ENCODE data around the gene SLC16A11.
"Not testable (repeated sequence)": the region's sequence is repeated elsewhere in the genome, so short reads cannot be mapped to it uniquely, and the experiment has no call there.

SLC16A11 gene

DNA sequence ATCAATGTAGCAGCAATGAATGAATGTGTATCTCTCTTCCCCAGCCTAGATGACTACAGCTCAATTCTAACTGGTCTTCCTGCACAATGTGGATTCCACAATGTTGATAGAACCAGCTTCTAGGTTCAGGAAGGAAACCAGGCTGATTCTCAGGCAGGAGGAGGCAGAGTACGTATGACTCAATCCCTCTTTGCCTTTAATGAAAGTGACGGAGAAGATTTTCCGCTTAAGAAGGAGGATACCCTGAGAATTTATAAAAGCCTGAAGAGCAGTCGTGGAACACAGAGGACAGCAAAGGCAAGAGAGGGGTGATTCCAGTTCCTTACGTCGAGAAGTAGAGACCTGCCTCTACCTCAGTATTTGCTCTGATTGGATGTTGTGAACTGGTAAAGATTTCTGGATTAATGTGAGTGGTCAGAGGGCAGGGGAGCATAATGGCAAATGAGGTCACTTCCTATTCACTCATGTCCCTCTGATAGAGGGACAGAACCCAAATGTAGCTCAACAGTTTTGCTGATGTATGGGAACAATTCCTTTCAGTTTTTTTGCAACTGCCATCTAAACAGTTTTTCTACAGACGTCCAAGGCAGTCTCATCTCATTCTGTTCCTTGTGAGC is 15.0 kb upstream of the SLC16A11 start:
- DNase-seq (ENCODE audit: low read depth in 2 of 2), result no peak

- DNase-seq (ENCODE audit: low read depth in 2 of 2), result no peak
These were observed 12.5 kb upstream of the SLC16A11 start for GRCh38 chr17:7056386-7056785.

- not testable (repeated sequence) for DNase-seq (ENCODE audit: low read depth in 2 of 2)
These were observed 6.7 kb upstream of the SLC16A11 start for GRCh38 chr17:7050583-7050982.

- DNase-seq (ENCODE audit: low read depth in 2 of 2), result no peak
These were observed 5.1 kb upstream of the SLC16A11 start for GRCh38 chr17:7048968-7049367.

DNA sequence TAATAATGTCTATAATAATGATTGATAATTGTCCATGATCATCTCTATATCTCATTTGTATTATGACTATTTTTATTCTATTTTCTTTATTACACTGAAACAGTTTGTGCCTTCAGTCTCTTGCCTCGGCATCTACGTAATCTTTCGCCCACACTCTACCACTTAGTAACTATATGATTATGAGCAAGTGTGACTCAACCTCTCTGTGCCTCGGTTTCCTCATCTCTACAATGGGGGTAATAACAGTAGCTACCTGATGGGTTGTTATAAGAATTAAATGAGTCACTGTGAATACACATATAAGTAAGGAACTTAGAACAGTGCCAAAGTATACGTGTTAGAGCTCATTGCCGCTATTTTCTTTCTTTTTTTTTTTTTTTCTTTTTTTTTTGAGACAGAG is 3.7 kb upstream of the SLC16A11 start:
- no peak for DNase-seq (ENCODE audit: low read depth in 2 of 2)

DNA sequence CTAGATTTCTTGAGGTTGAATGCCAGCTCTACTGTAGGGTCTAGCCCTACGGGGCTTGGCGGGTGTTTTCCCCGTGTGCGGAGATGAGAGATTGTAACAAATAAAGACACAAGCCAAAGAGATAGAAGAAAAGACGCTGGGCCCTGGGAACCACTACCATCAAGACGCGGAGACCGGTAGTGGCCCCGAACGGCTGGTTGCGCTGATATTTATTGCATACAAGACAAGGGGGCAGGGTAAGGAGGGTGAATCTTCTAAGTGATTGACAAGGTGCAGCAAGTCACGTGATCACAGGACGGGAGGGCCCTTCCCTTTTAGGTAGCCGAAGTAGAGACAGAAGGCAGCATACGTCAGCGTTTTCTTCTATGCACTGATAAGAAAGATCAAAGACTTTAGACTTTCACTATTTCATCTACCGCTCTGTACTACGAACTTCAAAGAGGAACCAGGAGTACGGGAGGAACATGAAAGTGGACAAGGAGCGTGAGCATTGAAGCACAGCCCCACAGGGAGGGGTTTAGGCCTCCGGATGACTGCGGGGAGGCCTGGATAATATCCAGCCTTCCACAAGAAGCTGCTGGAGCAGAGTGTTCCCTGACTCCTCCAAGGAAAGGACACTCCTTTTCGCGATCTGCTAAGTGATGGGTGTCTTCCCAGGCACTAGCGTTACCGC is 3.0 kb upstream of the SLC16A11 start:
- DNase-seq (ENCODE audit: low read depth in 2 of 2), result not testable (repeated sequence)

- DNase-seq (ENCODE audit: low read depth in 2 of 2), result no peak
These were observed 2.3 kb upstream of the SLC16A11 start for GRCh38 chr17:7046127-7046724.

DNA sequence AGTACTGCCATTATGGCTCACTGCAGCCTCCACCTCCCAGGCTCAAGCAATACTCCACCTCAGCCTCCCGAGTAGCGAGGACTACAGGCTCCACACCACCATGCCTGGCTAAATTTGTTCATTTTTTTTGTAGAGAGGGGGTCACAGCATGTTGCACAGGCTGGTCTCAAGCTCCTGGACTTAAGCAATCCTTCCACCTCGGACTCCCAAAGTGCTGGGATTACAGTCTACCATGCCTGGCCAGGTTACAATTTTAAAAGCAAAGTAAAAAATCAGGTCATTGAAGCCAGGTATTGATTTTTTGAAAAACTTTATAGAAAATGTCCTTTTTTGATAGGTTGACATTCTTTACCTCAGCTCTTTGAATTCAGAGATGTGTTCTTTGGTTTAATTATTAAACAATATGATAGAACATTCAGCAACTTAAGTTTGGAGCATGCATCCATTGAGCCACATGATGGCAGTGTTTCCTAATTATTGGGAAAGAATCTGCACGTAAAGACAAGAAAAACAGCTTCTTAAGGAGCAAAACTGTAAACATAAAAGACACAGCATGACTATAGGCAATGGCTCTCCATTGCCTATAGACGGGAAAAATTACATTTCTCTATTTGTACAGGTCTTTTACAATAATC is 1.7 kb upstream of the SLC16A11 start:
- DNase-seq (ENCODE audit: low read depth in 2 of 2), result no peak

- DNase-seq (ENCODE audit: low read depth in 2 of 2), result no peak
These were observed 753 bp downstream of the SLC16A11 start for GRCh38 chr17:7043182-7043496.

GRCh38 chr17:7042501-7043181 is 1.3 kb downstream of the SLC16A11 start:
- no peak for DNase-seq (ENCODE audit: low read depth in 2 of 2)

DNA sequence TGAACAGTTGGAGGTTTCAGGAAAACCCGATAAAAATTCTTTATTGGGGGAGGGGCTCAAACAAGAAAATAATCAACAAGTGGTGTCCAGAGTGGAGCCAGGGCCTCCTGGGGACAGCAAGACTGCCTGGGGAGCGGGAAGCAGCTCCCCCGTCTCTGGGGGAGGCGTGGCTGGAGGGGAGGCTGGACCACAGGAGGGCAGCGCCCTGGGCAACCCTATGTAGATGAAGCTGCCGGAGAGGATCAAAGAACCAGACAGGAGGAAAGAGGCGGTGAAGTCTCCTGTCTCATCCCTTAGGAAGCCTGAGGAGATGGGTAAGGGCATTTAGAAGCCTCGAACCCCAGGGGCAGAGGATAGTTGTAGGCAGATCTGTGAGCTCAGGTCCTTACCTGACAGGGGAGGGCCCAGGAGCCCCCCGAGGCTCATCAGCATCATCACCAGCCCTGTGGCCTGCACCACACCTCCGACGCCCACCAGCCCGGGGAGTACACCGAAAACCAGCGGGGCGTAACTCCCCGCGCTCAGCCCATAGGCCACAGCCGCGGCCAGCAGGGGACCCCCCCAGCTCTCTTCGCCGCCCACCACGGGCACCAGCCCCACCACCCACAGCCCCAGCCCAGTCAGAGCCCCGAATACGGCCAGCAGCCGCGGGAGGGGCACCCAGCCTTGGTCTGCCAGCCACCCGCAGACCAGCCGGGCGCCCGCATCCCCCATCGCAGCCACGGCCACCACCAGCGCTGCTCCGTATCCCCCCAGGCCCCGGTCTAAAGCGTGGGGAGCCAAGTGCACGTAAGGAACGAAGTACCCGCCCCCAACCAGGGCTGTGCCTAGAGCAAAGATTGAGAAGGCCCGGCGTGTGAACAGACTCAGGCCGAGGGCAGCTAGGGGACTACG is 2.0 kb downstream of the SLC16A11 start:
- no peak for DNase-seq (ENCODE audit: low read depth in 2 of 2)

DNA sequence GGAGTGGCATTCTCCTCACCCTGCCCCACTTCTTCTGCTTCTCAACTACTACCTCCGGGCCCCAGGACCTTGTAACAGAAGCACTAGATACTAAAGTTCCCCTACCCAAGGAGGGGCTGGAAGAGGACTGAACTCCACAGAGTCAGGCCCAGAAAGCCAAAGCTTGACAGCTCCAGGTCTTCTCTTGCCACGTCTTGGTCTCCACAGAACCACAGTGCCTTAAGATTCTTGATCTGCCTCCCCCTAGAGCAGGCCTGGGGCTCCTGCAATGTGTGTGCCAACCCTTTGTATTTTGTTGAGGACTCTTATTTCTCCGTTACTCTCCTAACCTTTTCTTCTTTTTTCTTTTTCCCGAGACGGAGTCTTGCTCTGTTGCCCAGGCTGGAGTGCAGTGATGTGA is 4.1 kb downstream of the SLC16A11 start:
- DNase-seq (ENCODE audit: low read depth in 2 of 2), result no peak

DNA sequence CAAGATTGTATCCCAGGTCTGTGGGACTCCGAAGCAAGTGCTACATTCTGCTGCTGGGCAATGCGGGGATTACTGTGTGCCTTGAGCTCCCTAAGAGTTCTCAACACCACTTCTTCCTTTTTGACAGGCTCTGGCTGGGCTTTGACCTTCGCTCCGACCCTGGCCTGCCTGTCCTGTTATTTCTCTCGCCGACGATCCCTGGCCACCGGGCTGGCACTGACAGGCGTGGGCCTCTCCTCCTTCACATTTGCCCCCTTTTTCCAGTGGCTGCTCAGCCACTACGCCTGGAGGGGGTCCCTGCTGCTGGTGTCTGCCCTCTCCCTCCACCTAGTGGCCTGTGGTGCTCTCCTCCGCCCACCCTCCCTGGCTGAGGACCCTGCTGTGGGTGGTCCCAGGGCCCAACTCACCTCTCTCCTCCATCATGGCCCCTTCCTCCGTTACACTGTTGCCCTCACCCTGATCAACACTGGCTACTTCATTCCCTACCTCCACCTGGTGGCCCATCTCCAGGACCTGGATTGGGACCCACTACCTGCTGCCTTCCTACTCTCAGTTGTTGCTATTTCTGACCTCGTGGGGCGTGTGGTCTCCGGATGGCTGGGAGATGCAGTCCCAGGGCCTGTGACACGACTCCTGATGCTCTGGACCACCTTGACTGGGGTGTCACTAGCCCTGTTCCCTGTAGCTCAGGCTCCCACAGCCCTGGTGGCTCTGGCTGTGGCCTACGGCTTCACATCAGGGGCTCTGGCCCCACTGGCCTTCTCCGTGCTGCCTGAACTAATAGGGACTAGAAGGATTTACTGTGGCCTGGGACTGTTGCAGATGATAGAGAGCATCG is 5.6 kb downstream of the SLC16A11 start:
- no peak for DNase-seq (ENCODE audit: low read depth in 2 of 2)

- DNase-seq (ENCODE audit: low read depth in 2 of 2), result peak; percentile 95 to 96
These were observed 8.1 kb downstream of the SLC16A11 start, which contains the start of gene SLC16A13 for GRCh38 chr17:7035591-7036368. SLC16A13 (plus strand) TSS chr17:7036015; CDS start chr17:7036383, 368 bp downstream.

GRCh38 chr17:7034955-7035590 is 8.8 kb downstream of the SLC16A11 start:
- DNase-seq (ENCODE audit: low read depth in 2 of 2), result no peak

DNA sequence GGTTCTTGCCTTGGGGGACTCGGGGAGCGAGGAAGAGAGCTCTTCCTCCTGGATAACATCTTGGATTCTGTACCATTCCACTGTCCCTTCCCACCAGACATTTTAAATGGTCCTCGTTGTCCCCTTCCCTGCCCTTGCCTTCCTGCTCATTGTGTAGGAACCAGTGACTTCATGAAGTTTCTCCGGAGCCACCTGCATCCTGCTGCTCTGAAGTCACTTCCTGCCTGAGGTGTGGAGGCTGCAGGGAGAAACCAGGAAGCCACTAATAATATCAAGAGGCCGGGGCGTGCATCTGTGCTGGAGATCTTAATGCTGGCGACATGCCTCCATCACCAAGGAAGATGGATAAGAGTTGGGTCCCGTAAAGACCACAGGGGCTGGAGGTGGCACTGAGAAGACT is 14.2 kb downstream of the SLC16A11 start:
- DNase-seq (ENCODE audit: low read depth in 2 of 2), result no peak

DNA sequence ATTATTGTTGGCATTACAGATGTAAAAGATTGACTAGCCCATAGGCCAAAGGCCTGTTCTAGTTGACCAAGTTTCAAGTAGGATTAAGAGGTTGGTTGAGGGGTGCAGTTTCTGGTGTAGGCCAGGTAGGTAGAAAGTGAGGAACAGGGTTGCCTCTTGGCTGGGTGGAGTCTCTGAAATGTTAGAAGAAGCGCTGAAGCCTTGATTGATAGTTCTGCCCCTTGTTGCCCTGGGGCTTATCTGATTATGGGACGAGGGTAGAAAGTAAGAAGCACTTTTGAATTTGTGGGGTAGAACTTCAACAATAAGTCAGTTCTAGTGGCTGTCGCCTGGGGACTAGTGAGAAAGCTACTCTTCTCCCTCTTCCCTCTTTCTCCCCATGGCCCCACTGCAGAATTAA is 14.8 kb downstream of the SLC16A11 start:
- DNase-seq (ENCODE audit: low read depth in 2 of 2), result no peak

DNA sequence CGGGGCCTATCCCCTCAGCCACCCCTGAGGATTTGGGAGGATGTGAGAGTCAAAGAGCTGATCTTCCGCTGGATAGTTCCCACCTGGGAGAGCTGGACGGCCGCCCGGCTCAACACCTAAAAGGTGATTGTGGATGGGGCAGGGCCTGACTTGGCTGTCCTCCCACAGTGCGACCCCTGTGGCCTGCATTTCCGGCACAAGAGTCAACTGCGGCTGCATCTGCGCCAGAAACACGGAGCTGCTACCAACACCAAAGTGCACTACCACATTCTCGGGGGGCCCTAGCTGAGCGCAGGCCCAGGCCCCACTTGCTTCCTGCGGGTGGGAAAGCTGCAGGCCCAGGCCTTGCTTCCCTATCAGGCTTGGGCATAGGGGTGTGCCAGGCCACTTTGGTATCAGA is 16.6 kb downstream of the SLC16A11 start:
- no peak for DNase-seq (ENCODE audit: low read depth in 2 of 2)

- no peak for DNase-seq (ENCODE audit: low read depth in 2 of 2)
These were observed 17.3 kb downstream of the SLC16A11 start for GRCh38 chr17:7026471-7027115.
